ENCODE measurements around the gene TUBGCP2.

The TUBGCP2 gene

DNA sequence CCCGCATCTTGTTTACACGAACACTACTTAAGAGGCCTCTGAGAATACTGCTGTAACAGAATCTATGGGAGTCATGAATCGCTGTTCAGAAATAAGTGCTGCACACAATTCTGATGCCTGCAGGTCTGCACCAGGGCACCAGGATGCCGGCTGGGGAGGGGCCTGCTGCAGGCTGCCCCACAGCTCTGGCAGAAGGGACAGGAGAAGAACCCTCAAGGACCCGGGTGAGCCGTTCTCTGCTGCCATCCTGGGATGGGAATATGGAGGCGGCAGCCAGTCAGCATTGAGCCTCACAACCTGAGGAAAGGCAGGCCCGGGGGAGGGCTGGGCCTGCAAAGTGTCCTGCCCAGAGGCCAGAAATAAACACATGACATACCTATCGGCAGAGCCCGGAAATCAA, 11.2 kb downstream of the TUBGCP2 start:
- no peak for DNase-seq

- no peak for DNase-seq
These were observed 13.0 kb downstream of the TUBGCP2 start for GRCh38 chr10:133295426-133296320.

GRCh38 chr10:133294189-133294588, 14.5 kb downstream of the TUBGCP2 start:
- no peak for DNase-seq

GRCh38 chr10:133293810-133294119, 14.9 kb downstream of the TUBGCP2 start:
- no peak for DNase-seq

DNA sequence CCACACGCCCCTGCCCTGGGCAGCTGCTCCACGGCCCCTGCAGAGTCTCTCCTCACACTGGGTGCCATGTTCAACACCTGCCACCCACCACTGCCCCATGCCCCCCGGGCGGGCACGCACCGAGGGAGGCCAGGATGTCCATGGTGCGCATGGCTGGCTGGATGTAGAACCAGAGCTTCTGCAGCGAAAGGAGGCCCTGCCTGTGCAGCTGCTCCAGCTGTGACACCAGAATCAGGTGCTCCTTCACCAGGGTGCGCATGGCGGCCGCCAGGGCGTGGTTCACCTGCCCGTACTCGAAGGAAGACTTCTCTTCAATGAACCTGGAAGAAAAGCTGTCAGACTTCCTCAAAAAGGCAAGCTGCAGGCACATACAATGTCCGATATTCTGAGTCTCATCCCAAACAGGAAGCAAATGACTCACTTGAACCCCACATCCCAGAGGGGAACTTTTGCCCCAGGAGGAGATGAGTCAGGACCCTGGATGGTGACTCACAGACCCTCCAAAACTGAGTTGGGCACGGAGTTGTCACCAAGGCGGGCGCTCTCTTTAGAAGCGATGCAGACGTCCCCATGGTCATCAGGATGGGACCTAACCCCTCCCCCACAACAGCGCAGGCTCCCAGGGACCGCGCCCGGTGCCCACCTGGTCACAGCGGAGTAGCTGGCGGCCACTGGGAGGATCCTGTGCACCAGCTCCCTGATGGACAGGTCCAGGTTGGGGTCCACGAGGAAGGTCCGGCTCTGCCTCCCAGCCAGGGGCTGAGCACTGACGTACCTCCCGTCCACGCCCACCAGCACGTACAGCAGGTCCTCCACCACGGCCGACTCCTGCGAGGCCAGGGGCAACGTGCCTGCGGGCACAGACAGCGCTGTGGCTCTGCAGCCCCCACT, 15.5 kb downstream of the TUBGCP2 start:
- DNase-seq: peak; percentile 36

GRCh38 chr10:133289761-133290160, 18.9 kb downstream of the TUBGCP2 start:
- DNase-seq: no peak

GRCh38 chr10:133287832-133288500, 20.7 kb downstream of the TUBGCP2 start:
- DNase-seq: no peak

DNA sequence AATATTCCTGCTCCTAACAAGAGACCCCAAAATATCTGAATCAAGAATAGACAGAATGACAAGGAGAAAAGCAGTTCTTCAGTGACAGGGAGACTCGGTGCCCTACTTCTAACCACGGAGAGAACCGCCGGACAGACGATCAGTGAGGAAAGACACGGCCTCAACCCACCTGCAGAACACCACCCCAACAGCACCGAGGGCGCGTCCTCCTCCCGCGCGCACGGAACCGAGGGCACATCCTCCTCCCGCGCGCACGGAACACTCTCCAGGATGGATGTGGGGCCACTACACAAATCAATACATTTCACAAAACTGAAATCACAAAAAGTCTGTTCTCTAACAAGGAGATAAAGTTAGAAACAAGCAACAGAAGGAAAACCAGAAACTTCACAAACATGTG, 22.3 kb downstream of the TUBGCP2 start:
- DNase-seq: no peak

DNA sequence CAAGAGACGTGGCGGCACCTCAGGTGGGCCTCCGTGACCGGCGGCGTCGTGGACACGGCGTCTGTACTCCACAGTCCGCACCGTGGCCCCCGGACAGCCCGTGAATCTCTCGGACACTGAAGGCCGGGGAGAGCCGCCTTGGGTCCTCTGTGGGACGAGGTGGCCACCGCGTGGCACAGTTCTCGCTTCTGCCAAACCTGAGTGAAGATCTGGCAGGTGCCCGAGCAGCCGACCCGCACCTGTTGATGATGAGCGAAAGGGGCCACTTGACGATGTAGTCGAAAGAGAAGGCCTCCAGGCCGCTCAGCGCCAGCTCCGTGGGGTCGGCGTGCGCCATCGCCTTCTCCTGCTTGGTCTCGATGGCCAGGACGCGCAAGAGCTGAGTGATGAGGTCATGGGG, 23.5 kb downstream of the TUBGCP2 start:
- DNase-seq: no peak

GRCh38 chr10:133283931-133284330, 24.7 kb downstream of the TUBGCP2 start:
- no peak for DNase-seq

- DNase-seq: no peak
These were observed 25.8 kb downstream of the TUBGCP2 start for GRCh38 chr10:133282846-133283390.

DNA sequence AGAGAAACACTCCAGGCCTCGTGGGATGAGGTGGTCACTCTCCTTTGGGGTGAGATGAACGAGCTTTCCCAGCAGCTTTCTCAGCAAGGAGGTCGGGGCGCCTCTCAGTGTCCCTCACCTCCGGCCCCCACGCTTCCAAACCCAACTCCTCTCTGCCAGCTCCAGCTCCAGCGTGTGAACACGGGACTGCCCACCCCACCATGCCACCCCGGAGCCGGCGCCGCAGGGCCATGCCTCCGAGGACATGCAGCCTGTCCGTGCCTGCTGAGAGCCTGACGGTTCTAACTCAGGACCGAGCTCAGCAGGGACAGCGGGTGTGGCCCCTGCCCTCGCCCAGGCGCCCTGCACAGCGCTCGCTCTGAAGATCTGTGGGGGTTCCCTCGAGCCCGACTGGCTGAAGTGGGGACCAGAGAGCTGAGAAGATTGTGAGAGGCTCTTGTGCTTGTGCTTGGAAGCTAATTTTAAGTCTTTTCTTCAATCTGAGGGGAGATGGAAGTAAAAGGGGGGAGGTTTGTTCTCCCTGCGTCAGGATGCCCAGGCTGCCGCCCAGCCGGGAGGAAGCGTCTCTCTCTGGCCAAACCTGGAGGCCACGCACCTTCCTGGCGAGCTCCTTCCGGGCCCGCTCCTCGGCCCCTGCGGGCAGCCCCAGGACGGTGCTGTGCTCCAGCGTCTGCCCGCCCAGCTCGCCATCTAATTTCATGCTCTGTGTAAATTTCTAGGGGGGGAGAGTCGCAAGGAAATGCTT, 26.9 kb downstream of the TUBGCP2 start:
- DNase-seq: no peak

DNA sequence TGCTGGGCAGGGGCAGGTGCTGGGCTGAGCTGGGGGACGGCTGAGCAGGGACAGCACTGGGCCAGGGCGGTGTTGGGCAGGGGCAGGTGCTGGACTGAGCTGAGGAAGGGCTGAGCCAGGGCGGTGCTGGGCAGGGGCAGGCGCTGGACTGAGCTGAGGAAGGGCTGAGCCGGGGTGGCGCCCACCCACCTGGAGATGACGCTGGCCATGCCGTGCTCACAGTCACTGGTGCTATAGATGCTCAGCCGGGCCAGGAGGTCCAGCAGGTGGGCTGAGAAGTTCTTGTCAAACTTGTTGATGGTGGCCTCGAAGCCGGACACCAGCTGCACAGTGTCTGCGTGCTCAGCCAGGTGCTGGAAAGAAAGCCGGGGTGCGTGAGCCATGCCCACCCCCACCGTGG, 27.6 kb downstream of the TUBGCP2 start:
- no peak for DNase-seq

DNA sequence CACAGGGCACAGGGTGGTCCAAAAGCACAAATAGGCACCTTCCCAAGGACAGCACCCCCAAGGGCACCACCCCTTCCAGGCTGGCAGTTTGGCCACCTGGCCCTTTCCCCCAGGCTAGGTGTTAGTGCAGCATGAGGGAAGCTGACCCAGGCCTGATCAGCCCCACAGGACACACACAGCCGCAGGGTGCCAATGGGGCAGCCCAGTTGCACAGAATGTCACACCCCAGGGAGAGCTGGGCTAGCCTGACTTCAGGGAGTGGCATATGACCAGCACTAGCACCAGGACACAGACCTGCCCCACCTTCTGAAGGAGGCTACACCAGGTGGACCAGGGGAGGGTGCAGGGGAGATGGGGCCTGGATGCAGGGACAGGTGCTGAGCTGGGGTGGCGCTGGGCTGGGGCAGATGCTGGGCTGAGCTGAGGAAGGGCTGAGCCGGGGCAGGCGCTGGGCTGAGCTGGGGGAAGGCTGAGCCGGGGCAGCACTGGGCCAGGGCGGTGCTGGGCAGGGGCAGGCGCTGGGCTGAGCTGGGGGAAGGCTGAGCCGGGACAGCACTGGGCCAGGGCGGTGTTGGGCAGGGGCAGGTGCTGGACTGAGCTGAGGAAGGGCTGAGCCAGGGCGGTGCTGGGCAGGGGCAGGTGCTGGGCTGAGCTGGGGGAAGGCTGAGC, 28.1 kb downstream of the TUBGCP2 start:
- no peak for DNase-seq

GRCh38 chr10:133279326-133280226, 29.1 kb downstream of the TUBGCP2 start:
- DNase-seq: no peak

GRCh38 chr10:133278577-133279265, 30.0 kb downstream of the TUBGCP2 start:
- DNase-seq: peak; percentile 71

DNA sequence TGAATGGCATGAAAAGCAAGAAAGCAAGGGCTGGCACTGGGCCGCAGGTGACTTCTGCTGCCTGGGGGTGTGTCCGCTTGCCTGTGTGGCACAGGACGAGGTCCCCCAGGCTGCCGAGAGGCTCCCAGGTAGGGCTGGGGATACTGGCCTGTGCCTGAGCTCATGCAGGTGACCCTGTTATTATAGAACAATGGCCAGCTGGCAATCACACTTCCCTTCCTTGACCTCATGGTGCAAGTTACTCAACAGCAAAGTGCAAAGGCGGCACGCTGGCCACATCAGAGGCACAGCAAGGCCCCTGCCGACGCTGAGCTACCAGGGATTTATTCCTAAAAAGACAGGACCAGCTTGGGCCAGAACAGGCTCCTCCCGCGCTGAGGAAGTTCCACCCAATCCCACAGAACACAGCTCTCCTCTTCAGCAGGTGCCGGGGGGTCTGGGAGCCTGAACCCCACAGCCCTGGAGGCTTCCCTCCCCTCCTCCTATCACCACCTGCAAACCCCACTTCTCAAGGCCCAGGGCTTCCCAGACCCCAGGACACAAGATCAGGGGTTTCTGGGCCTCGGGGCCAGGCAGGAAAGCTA, 30.6 kb downstream of the TUBGCP2 start:
- peak; percentile 20 for DNase-seq

GRCh38 chr10:133277277-133277992, 31.2 kb downstream of the TUBGCP2 start:
- no peak for DNase-seq

Data from CD4-positive, alpha-beta T cell treated with Interleukin-17A for 4 hours (primary cell).